ENCODE data around the gene PLEKHA1.

The PLEKHA1 gene

GRCh38 chr10:122341141-122341810, 33.2 kb upstream of the PLEKHA1 start:
- DNase-seq (no peak), ATAC-seq (replicated peaks) (no peak)
- H3K27me3 Mint-ChIP-seq: peaks cover 37 to 58% of the 10 kb centered on the region in 2 donors
- no peak overlapping the region for H3K27ac Mint-ChIP-seq
- no peak overlapping the region for H3K4me3 Mint-ChIP-seq
- peaks cover 0 to 2% of the 10 kb centered on the region in 2 donors for H3K36me3 Mint-ChIP-seq
- peaks cover 18 to 30% of the 10 kb centered on the region in 2 donors for H3K4me1 Mint-ChIP-seq
- no peaks in the 10 kb centered on the region for H3K9me3 Mint-ChIP-seq

GRCh38 chr10:122342293-122343134, 32.0 kb upstream of the PLEKHA1 start:
- H3K27ac Mint-ChIP-seq: no peak overlapping the region
- ATAC-seq (replicated peaks): peak; percentile 69 to 70

GRCh38 chr10:122343135-122343800, 31.2 kb upstream of the PLEKHA1 start:
- Mint-ChIP-seq H3K9me3 (no peaks in the 10 kb centered on the region), H3K27ac (peak overlapping the region; percentile 6), H3K36me3 (peaks cover 0 to 4% of the 10 kb centered on the region in 2 donors), H3K4me1 (peaks cover 21 to 33% of the 10 kb centered on the region in 2 donors), H3K27me3 (peaks cover 31 to 39% of the 10 kb centered on the region in 2 donors), H3K4me3 (peak overlapping the region in 1 of 2 donors; percentile 43)
- DNase-seq (no peak), ATAC-seq (replicated peaks) (peak; percentile 80)

More at GRCh38 chr10:122342293-122343134, 32.0 kb upstream of the PLEKHA1 start:
- H3K27me3 Mint-ChIP-seq: peaks cover 34 to 46% of the 10 kb centered on the region in 2 donors
- DNase-seq: peak; percentile 36
- peaks cover 18 to 30% of the 10 kb centered on the region in 2 donors for H3K4me1 Mint-ChIP-seq
- H3K9me3 Mint-ChIP-seq: no peaks in the 10 kb centered on the region
- H3K4me3 Mint-ChIP-seq: no peak overlapping the region
- H3K36me3 Mint-ChIP-seq: peaks cover 0 to 4% of the 10 kb centered on the region in 2 donors

- Mint-ChIP-seq H3K36me3 (peaks cover 0 to 4% of the 10 kb centered on the region in 2 donors), H3K4me1 (peaks cover 25 to 40% of the 10 kb centered on the region in 2 donors), H3K27ac (no peak overlapping the region), H3K9me3 (no peaks in the 10 kb centered on the region), H3K4me3 (peak overlapping the region in 1 of 2 donors; percentile 35), H3K27me3 (peaks cover 30 to 35% of the 10 kb centered on the region in 2 donors)
- DNase-seq (no peak), ATAC-seq (replicated peaks) (no peak)
Observed at GRCh38 chr10:122343936-122344335, 30.6 kb upstream of the PLEKHA1 start.

- peak in 1 of 2 donors; percentile 21 for ATAC-seq (replicated peaks)
Observed at GRCh38 chr10:122344741-122345258, 29.7 kb upstream of the PLEKHA1 start.

GRCh38 chr10:122346326-122346950, 28.1 kb upstream of the PLEKHA1 start:
- H3K36me3 Mint-ChIP-seq: peaks cover 0 to 4% of the 10 kb centered on the region in 2 donors
- no peak overlapping the region for H3K27ac Mint-ChIP-seq
- H3K4me3 Mint-ChIP-seq: no peak overlapping the region
- ATAC-seq (replicated peaks): no peak
- peaks cover 26 to 33% of the 10 kb centered on the region in 2 donors for H3K27me3 Mint-ChIP-seq
- no peak for DNase-seq
- no peaks in the 10 kb centered on the region for H3K9me3 Mint-ChIP-seq
- H3K4me1 Mint-ChIP-seq: peaks cover 25 to 47% of the 10 kb centered on the region in 2 donors

More at GRCh38 chr10:122344741-122345258, 29.7 kb upstream of the PLEKHA1 start:
- Mint-ChIP-seq H3K9me3 (no peaks in the 10 kb centered on the region), H3K27ac (no peak overlapping the region), H3K4me1 (peaks cover 25 to 47% of the 10 kb centered on the region in 2 donors), H3K27me3 (peaks cover 26 to 30% of the 10 kb centered on the region in 2 donors), H3K36me3 (peaks cover 0 to 4% of the 10 kb centered on the region in 2 donors), H3K4me3 (peak overlapping the region in 1 of 2 donors; percentile 21)
- no peak for DNase-seq

- Mint-ChIP-seq H3K27me3 (peaks cover 34 to 39% of the 10 kb centered on the region in 2 donors), H3K27ac (no peak overlapping the region), H3K4me1 (peaks cover 24 to 44% of the 10 kb centered on the region in 2 donors), H3K36me3 (peaks cover 0 to 4% of the 10 kb centered on the region in 2 donors), H3K9me3 (no peaks in the 10 kb centered on the region), H3K4me3 (no peak overlapping the region)
- ATAC-seq (replicated peaks) (no peak), DNase-seq (no peak)
Observed at GRCh38 chr10:122347170-122347841, 27.2 kb upstream of the PLEKHA1 start.

- peak; percentile 97 to 98 for ATAC-seq (replicated peaks)
- H3K9me3 Mint-ChIP-seq: no peaks in the 10 kb centered on the region
- no peak overlapping the region for H3K27ac Mint-ChIP-seq
- H3K27me3 Mint-ChIP-seq: peaks cover 45 to 49% of the 10 kb centered on the region in 2 donors
- H3K4me3 Mint-ChIP-seq: no peak overlapping the region
- DNase-seq: peak; percentile 49
- peaks cover 18 to 31% of the 10 kb centered on the region in 2 donors for H3K4me1 Mint-ChIP-seq
- peaks cover 0 to 4% of the 10 kb centered on the region in 2 donors for H3K36me3 Mint-ChIP-seq
Observed at GRCh38 chr10:122348512-122348911, 26.0 kb upstream of the PLEKHA1 start.

- Mint-ChIP-seq H3K4me1 (peaks cover 13 to 27% of the 10 kb centered on the region in 2 donors), H3K27me3 (peaks cover 45 to 54% of the 10 kb centered on the region in 2 donors)
Observed at GRCh38 chr10:122348935-122349361, 25.6 kb upstream of the PLEKHA1 start.

GRCh38 chr10:122349758-122350369, 24.6 kb upstream of the PLEKHA1 start:
- H3K9me3 Mint-ChIP-seq: no peaks in the 10 kb centered on the region
- H3K27ac Mint-ChIP-seq: no peak overlapping the region
- ATAC-seq (replicated peaks) (no peak), DNase-seq (no peak)
- H3K27me3 Mint-ChIP-seq: peaks cover 45 to 52% of the 10 kb centered on the region in 2 donors
- H3K4me1 Mint-ChIP-seq: peaks cover 9 to 20% of the 10 kb centered on the region in 2 donors
- peaks cover 0 to 1% of the 10 kb centered on the region in 2 donors for H3K36me3 Mint-ChIP-seq
- no peak overlapping the region for H3K4me3 Mint-ChIP-seq

More at GRCh38 chr10:122348935-122349361, 25.6 kb upstream of the PLEKHA1 start:
- no peak overlapping the region for H3K27ac Mint-ChIP-seq
- H3K9me3 Mint-ChIP-seq: no peaks in the 10 kb centered on the region
- peaks cover 0 to 4% of the 10 kb centered on the region in 2 donors for H3K36me3 Mint-ChIP-seq
- DNase-seq (no peak), ATAC-seq (replicated peaks) (no peak)
- no peak overlapping the region for H3K4me3 Mint-ChIP-seq

GRCh38 chr10:122350893-122351292, 23.6 kb upstream of the PLEKHA1 start:
- Mint-ChIP-seq H3K36me3 (peaks cover 0 to 1% of the 10 kb centered on the region in 2 donors), H3K4me3 (no peak overlapping the region)
- no peak for DNase-seq

GRCh38 chr10:122352817-122353525, 21.5 kb upstream of the PLEKHA1 start:
- DNase-seq: no peak
- H3K27me3 Mint-ChIP-seq: peaks cover 48 to 60% of the 10 kb centered on the region in 2 donors

More at GRCh38 chr10:122350893-122351292, 23.6 kb upstream of the PLEKHA1 start:
- no peak for ATAC-seq (replicated peaks)
- Mint-ChIP-seq H3K27ac (no peak overlapping the region), H3K4me1 (peaks cover 7 to 17% of the 10 kb centered on the region in 2 donors), H3K27me3 (peaks cover 49 to 50% of the 10 kb centered on the region in 2 donors), H3K9me3 (no peaks in the 10 kb centered on the region)

More at GRCh38 chr10:122352817-122353525, 21.5 kb upstream of the PLEKHA1 start:
- H3K36me3 Mint-ChIP-seq: peaks cover 0 to 3% of the 10 kb centered on the region in 2 donors
- H3K9me3 Mint-ChIP-seq: peaks cover 0 to under 1% of the 10 kb centered on the region in 2 donors
- H3K4me3 Mint-ChIP-seq: no peak overlapping the region
- H3K4me1 Mint-ChIP-seq: peaks cover 7 to 17% of the 10 kb centered on the region in 2 donors
- ATAC-seq (replicated peaks): no peak
- H3K27ac Mint-ChIP-seq: no peak overlapping the region
